MM.1S (cell line): Measurements from ENCODE around the gene PICALM.

ENCODE experiments used
- CTCF ChIP-seq: fragments of 300-600 bp; sonication (generic); IDR thresholded peaks from 2 replicates; pipeline ENCODE4 v1.5.1; 2016; ENCODE audit warnings: antibody characterized with exemption, low read length, mixed read lengths
- EZH2 ChIP-seq: fragments of 300-600 bp; sonication (generic); optimal IDR thresholded peaks from 2 replicates; pipeline ENCODE3; 2017; ENCODE audit warnings: low read depth, mild to moderate bottlenecking, antibody characterized with exemption, low read length, mixed read lengths
- EZH2phosphoT487 ChIP-seq: fragments of 300-600 bp; sonication (generic); IDR thresholded peaks from 2 replicates; pipeline ENCODE4 v1.6.1; 2018; ENCODE audit warnings: antibody characterized with exemption, low read length

GRCh38 chr11:86060544-86060943 lies 8.3 kb downstream of the PICALM start:
- no peak for TF ChIP-seq CTCF
- no peak for TF ChIP-seq EZH2
- no peak for TF ChIP-seq EZH2phosphoT487
